ENCODE measurements around the gene DOCK4.

The DOCK4 gene

GRCh38 chr7:112045222-112045621, 161.0 kb downstream of the DOCK4 start:
- Histone ChIP-seq H3K4me3 (ENCODE audit: low read depth, low read length) (no peak overlapping the region), H3K9me3 (no peaks in the 10 kb centered on the region), H3K27me3 (no peaks in the 10 kb centered on the region; the same call in 1 of the 2 replicates), H3K4me1 (peaks cover 3% of the 10 kb centered on the region; the same call in 1 of the 2 replicates), H3K36me3 (no peaks in the 10 kb centered on the region)
- no peak for TF ChIP-seq CTCF (IDR thresholded peaks at IDR 0.05; ENCODE audit: low read depth, low read length)
- no peak for DNase-seq

GRCh38 chr7:112042631-112043030, 163.6 kb downstream of the DOCK4 start:
- TF ChIP-seq CTCF (IDR thresholded peaks at IDR 0.05; ENCODE audit: low read depth, low read length), result no peak
- Histone ChIP-seq H3K9me3 (no peaks in the 10 kb centered on the region), H3K4me1 (peaks cover 3% of the 10 kb centered on the region; the same call in 1 of the 2 replicates), H3K27me3 (no peaks in the 10 kb centered on the region; the same call in 1 of the 2 replicates), H3K36me3 (no peaks in the 10 kb centered on the region), H3K4me3 (ENCODE audit: low read depth, low read length) (no peak overlapping the region)
- no peak for DNase-seq

GRCh38 chr7:112038353-112038752, 167.8 kb downstream of the DOCK4 start:
- no peak for TF ChIP-seq CTCF (IDR thresholded peaks at IDR 0.05; ENCODE audit: low read depth, low read length)
- no peaks in the 10 kb centered on the region for H3K36me3 ChIP-seq
- H3K4me1 ChIP-seq, result peaks cover 7% of the 10 kb centered on the region
- no peak overlapping the region for H3K4me3 ChIP-seq (ENCODE audit: low read depth, low read length)
- H3K9me3 ChIP-seq, result no peaks in the 10 kb centered on the region
- no peak for DNase-seq
- no peaks in the 10 kb centered on the region for H3K27me3 ChIP-seq

GRCh38 chr7:112036071-112036470, 170.1 kb downstream of the DOCK4 start:
- Histone ChIP-seq H3K27me3 (no peaks in the 10 kb centered on the region), H3K36me3 (no peaks in the 10 kb centered on the region), H3K4me3 (ENCODE audit: low read depth, low read length) (no peak overlapping the region), H3K9me3 (no peaks in the 10 kb centered on the region), H3K4me1 (peaks cover 4% of the 10 kb centered on the region; the same call in 1 of the 2 replicates)
- TF ChIP-seq CTCF (IDR thresholded peaks at IDR 0.05; ENCODE audit: low read depth, low read length), result no peak
- DNase-seq, result no peak

- Histone ChIP-seq H3K27me3 (no peaks in the 10 kb centered on the region), H3K4me3 (ENCODE audit: low read depth, low read length) (no peak overlapping the region), H3K9me3 (no peaks in the 10 kb centered on the region), H3K4me1 (peaks cover 4% of the 10 kb centered on the region; the same call in 1 of the 2 replicates), H3K36me3 (no peaks in the 10 kb centered on the region)
- DNase-seq, result no peak
- TF ChIP-seq CTCF (IDR thresholded peaks at IDR 0.05; ENCODE audit: low read depth, low read length), result no peak
Observed at GRCh38 chr7:112031689-112032088, 174.5 kb downstream of the DOCK4 start.

- no peak for TF ChIP-seq CTCF (IDR thresholded peaks at IDR 0.05; ENCODE audit: low read depth, low read length)
- no peak for DNase-seq
- Histone ChIP-seq H3K4me1 (no peaks in the 10 kb centered on the region; the same call in 1 of the 2 replicates), H3K36me3 (no peaks in the 10 kb centered on the region), H3K9me3 (no peaks in the 10 kb centered on the region), H3K4me3 (ENCODE audit: low read depth, low read length) (no peak overlapping the region), H3K27me3 (no peaks in the 10 kb centered on the region)
Observed at GRCh38 chr7:112025556-112025955, 180.6 kb downstream of the DOCK4 start.

All from BE2C (cell line).